ENCODE results near the gene PVALEF.

The PVALEF gene

GRCh38 chr17:81178136-81179091, 13.1 kb downstream of the PVALEF start:
- H3K27me3 Mint-ChIP-seq: no peaks in the 10 kb centered on the region
- ATAC-seq (no peak), DNase-seq (no peak)
- no peak overlapping the region for H3K27ac Mint-ChIP-seq
- H3K4me3 Mint-ChIP-seq: no peak overlapping the region
- no peaks in the 10 kb centered on the region for H3K4me1 Mint-ChIP-seq
- no peaks in the 10 kb centered on the region for H3K9me3 Mint-ChIP-seq

DNA sequence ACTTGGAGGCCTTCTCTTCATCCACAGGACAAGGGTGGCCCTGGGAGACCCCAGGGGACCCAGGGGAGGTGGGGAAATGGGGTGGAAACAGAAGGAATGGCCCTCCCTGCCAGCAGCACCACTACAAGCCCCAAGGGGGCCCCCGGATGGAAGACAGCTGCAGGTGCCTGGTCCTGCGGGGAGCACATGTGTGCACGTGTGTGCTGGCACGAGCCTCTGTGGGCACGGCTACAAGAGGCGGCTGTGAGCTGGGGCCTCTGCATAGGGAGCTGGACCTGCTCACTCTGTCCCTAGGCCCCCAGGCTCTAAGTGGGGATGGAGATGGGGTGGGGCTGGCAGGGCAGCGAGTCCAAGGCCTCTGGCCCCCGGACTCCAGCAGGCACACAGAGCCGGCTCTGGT, 13.9 kb downstream of the PVALEF start:
- ATAC-seq: no peak
- H3K27me3 Mint-ChIP-seq: no peaks in the 10 kb centered on the region
- no peak for DNase-seq
- H3K9me3 Mint-ChIP-seq: no peaks in the 10 kb centered on the region
- no peaks in the 10 kb centered on the region for H3K4me1 Mint-ChIP-seq
- no peak overlapping the region for H3K27ac Mint-ChIP-seq
- H3K4me3 Mint-ChIP-seq: no peak overlapping the region

GRCh38 chr17:81179861-81180260, 14.6 kb downstream of the PVALEF start:
- ATAC-seq (no peak), DNase-seq (no peak)
- H3K27ac Mint-ChIP-seq: no peak overlapping the region
- no peaks in the 10 kb centered on the region for H3K27me3 Mint-ChIP-seq
- no peaks in the 10 kb centered on the region for H3K9me3 Mint-ChIP-seq
- no peaks in the 10 kb centered on the region for H3K4me1 Mint-ChIP-seq
- H3K4me3 Mint-ChIP-seq: no peak overlapping the region

GRCh38 chr17:81180836-81181810, 15.8 kb downstream of the PVALEF start:
- DNase-seq (no peak), ATAC-seq (no peak)
- no peak overlapping the region for H3K4me3 Mint-ChIP-seq
- no peaks in the 10 kb centered on the region for H3K4me1 Mint-ChIP-seq
- H3K9me3 Mint-ChIP-seq: no peaks in the 10 kb centered on the region
- H3K27ac Mint-ChIP-seq: peak overlapping the region in 1 of 2 donors; percentile 54
- no peaks in the 10 kb centered on the region for H3K27me3 Mint-ChIP-seq

DNA sequence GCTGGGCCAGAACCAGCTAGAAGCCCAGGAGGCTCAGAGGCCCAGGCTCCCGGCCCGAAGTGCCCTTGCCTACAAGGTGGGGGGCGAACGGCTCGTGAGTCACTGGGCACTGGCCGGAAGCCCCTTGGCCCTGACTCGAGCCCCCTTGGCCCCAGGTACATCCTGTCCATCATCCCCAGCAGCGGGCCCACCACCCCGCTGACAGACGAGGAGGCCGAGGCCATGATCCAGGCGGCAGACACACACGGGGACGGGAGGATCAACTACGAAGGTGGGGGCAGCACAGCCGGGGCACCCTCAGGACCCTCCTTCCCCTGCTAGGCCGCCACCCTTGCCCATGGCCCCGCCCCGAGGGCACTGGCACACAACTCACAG, 16.5 kb downstream of the PVALEF start:
- no peak for ATAC-seq
- H3K27me3 Mint-ChIP-seq: no peaks in the 10 kb centered on the region

DNA sequence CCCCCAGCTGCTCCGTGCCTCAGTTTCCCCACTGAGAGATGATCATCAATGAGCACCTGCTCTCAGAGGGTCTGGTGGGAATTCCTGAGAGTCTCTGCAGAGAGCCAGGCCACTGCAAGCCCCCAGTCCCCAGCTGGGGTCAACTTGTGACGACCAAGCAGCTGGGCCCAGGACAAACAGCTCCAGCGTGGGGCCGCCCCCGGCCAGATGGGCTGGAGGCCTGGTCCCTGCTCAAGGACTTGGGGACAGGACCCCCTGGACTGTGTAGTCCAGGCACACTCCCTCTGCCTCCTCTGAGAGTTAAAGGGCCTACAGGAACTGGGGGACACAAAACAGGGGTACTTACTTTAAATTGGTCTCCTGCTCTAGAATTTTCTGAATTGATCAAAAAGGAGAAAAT, 17.3 kb downstream of the PVALEF start:
- no peak for ATAC-seq
- Mint-ChIP-seq H3K9me3 (no peaks in the 10 kb centered on the region), H3K27ac (no peak overlapping the region), H3K4me1 (no peaks in the 10 kb centered on the region), H3K4me3 (no peak overlapping the region), H3K27me3 (no peaks in the 10 kb centered on the region)
- no peak for DNase-seq

More for the DNA sequence above, 16.5 kb downstream of the PVALEF start:
- Mint-ChIP-seq H3K27ac (no peak overlapping the region), H3K4me1 (no peaks in the 10 kb centered on the region), H3K9me3 (no peaks in the 10 kb centered on the region), H3K4me3 (no peak overlapping the region)
- no peak for DNase-seq

DNA sequence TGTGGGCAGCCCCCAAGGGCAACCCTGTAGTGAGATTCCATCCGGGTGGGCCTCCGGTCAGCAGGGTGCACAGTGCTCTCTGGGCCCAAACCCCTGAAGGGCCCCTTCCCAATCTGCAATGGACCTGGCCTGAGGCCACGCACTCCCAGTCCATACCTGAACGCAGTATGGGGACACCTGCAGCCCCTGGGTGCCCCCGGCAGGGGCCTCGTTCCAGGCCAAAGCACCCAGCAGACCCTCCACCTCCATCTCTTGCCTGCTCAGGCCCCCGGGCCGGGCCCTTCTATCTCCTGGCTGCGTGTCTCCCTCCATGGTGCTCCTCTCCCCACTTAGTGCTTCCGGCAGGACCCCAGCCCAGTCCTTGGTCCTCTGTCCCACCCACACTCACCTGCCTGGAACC, 18.0 kb downstream of the PVALEF start:
- Mint-ChIP-seq H3K4me1 (no peaks in the 10 kb centered on the region), H3K27ac (no peak overlapping the region), H3K27me3 (no peaks in the 10 kb centered on the region), H3K4me3 (no peak overlapping the region), H3K9me3 (no peaks in the 10 kb centered on the region)
- no peak for DNase-seq
- no peak for ATAC-seq

- ATAC-seq: no peak
- Mint-ChIP-seq H3K9me3 (no peaks in the 10 kb centered on the region), H3K27me3 (no peaks in the 10 kb centered on the region), H3K4me1 (no peaks in the 10 kb centered on the region), H3K27ac (peak overlapping the region in 1 of 2 donors; percentile 68), H3K4me3 (no peak overlapping the region)
- no peak for DNase-seq
Measured at GRCh38 chr17:81183807-81184206, 18.5 kb downstream of the PVALEF start.

DNA sequence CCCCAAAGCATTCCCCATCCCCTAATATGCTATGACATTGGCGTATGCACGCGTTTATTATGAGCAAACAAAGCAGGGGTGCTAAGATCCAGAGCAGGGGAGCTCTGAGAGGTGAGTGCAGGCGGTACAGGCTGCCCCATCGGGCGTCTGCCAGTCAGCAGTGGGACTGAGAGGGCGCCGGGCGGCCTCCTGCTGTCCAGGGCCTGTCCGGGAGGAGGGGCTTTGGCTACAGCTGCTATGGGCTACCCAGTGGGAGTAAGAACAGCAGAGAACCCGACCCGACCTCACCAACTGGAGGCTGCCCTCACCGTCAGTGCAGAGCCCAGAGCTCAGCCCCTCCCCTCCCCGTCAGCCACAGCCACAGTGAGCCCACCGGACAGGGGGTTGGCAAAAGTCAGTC, 19.2 kb downstream of the PVALEF start:
- Mint-ChIP-seq H3K4me3 (no peak overlapping the region), H3K27me3 (no peaks in the 10 kb centered on the region), H3K27ac (no peak overlapping the region), H3K4me1 (no peaks in the 10 kb centered on the region), H3K9me3 (no peaks in the 10 kb centered on the region)
- ATAC-seq (no peak), DNase-seq (no peak)

DNA sequence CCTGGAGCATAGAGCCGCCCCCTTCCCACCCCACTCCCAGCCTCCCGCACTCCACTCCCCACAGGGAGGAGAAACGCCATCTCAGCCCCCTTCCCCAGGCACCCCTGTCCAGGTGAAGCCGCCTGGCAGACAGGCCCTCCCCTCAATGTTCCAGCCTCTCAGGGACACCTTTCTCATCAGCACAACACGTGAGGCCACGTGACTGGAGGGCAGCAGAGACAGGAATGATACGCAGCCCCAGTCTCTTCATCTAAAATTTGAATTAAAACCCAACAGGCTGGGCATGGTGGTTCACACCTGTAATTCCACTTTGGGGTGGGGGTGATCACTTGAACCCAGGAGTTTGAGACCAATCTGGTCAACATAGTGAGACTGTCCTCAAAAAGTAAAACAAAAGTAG, 20.9 kb downstream of the PVALEF start:
- ATAC-seq: no peak
- no peaks in the 10 kb centered on the region for H3K27me3 Mint-ChIP-seq
- DNase-seq: no peak
- H3K4me3 Mint-ChIP-seq: no peak overlapping the region
- no peak overlapping the region for H3K27ac Mint-ChIP-seq
- H3K9me3 Mint-ChIP-seq: no peaks in the 10 kb centered on the region
- no peaks in the 10 kb centered on the region for H3K4me1 Mint-ChIP-seq

GRCh38 chr17:81187120-81187519, 21.8 kb downstream of the PVALEF start:
- no peaks in the 10 kb centered on the region for H3K9me3 Mint-ChIP-seq
- H3K4me1 Mint-ChIP-seq: no peaks in the 10 kb centered on the region
- DNase-seq: no peak
- ATAC-seq: no peak
- no peak overlapping the region for H3K27ac Mint-ChIP-seq
- H3K27me3 Mint-ChIP-seq: no peaks in the 10 kb centered on the region
- H3K4me3 Mint-ChIP-seq: no peak overlapping the region

DNA sequence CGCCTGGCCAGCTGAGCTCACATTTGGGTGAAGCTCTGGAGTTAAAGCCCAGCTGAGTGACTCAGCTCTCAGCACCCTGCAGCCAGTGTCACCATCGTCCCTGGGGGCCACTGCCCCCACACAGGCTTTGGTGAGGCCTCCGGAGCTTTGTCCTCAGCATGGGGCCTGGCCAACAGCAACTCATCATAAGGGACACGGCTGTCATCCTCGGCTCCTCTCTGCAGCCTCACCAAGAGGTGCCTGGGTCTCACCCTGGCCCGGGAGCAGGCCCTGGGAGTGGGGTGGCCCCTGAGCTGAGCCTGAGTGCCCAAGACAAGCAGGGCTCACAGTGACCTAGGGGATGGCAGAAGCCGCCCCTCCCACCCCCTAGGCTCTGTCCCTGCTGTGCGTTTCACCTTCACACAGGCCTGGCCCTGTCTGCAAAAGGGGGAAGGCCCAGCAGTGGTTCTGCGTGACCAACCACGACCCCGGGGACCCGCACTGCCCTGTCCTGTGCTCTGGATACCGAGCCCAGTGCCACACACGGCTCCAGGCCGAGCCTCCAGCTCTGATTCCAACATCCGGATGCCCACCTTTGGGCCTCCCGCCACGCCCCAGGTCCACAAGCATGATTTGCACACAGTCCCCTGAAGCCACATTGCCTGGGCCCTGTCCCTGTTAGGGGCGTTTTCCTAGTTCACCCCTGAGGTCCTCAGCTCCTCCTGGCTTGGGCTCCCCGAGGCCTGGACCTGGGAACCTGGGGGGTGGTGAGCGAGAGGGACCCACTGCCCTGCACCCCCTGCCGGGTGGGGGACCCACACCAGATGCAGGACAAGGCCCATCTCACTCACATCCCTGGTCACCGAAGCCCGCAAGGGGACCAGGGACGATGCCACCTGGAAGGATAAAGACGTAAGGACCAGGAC, 22.5 kb downstream of the PVALEF start:
- no peak for ATAC-seq
- Mint-ChIP-seq H3K9me3 (no peaks in the 10 kb centered on the region), H3K27ac (no peak overlapping the region)

GRCh38 chr17:81188491-81188840, 23.2 kb downstream of the PVALEF start:
- DNase-seq (no peak), ATAC-seq (no peak)
- no peaks in the 10 kb centered on the region for H3K9me3 Mint-ChIP-seq
- no peaks in the 10 kb centered on the region for H3K27me3 Mint-ChIP-seq
- no peak overlapping the region for H3K27ac Mint-ChIP-seq
- no peaks in the 10 kb centered on the region for H3K4me1 Mint-ChIP-seq
- no peak overlapping the region for H3K4me3 Mint-ChIP-seq

More for the DNA sequence above, 22.5 kb downstream of the PVALEF start:
- Mint-ChIP-seq H3K4me3 (no peak overlapping the region), H3K4me1 (no peaks in the 10 kb centered on the region), H3K27me3 (no peaks in the 10 kb centered on the region)
- DNase-seq: no peak

DNA sequence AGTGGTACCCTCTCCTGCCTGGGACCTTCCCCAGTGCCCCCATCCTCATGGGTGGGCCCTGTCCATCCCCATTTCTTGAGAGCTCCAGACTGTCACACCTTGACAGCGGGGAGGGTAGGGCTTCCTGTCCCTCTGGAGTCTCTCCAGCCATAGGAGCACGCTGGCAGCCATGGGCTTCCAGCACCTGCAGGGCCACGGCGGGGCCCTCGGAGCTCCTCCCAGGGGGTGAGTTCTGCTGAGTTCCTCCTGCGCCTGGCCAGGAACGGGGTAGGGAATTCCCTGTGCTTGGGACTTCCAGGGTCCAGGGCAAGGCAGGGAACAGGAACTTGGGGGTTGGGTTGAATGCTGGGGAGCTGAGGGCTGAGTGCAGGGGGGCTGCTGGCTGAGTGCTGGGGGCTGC, 23.7 kb downstream of the PVALEF start:
- Mint-ChIP-seq H3K27me3 (no peaks in the 10 kb centered on the region), H3K4me3 (no peak overlapping the region), H3K4me1 (no peaks in the 10 kb centered on the region), H3K9me3 (no peaks in the 10 kb centered on the region), H3K27ac (no peak overlapping the region)
- DNase-seq (no peak), ATAC-seq (no peak)
